Stimulated activated CD4-positive, alpha-beta T cell treated with anti-CD3 and anti-CD28 coated beads, TNF-alpha, amount 100 ng/mL, for 4 hours (primary cell): Measurements from ENCODE around the gene ADAM8.

Source experiments
- DNase-seq, 3 experiments: peaks; one replicate each; pipeline ENCODE4 v3.0.0-alpha.2; 2020; ENCODE audit warnings: low read depth in 3 of 3

ADAM8 gene

DNA sequence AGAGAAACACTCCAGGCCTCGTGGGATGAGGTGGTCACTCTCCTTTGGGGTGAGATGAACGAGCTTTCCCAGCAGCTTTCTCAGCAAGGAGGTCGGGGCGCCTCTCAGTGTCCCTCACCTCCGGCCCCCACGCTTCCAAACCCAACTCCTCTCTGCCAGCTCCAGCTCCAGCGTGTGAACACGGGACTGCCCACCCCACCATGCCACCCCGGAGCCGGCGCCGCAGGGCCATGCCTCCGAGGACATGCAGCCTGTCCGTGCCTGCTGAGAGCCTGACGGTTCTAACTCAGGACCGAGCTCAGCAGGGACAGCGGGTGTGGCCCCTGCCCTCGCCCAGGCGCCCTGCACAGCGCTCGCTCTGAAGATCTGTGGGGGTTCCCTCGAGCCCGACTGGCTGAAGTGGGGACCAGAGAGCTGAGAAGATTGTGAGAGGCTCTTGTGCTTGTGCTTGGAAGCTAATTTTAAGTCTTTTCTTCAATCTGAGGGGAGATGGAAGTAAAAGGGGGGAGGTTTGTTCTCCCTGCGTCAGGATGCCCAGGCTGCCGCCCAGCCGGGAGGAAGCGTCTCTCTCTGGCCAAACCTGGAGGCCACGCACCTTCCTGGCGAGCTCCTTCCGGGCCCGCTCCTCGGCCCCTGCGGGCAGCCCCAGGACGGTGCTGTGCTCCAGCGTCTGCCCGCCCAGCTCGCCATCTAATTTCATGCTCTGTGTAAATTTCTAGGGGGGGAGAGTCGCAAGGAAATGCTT is 5.1 kb upstream of the ADAM8 start:
- no peak for DNase-seq

DNA sequence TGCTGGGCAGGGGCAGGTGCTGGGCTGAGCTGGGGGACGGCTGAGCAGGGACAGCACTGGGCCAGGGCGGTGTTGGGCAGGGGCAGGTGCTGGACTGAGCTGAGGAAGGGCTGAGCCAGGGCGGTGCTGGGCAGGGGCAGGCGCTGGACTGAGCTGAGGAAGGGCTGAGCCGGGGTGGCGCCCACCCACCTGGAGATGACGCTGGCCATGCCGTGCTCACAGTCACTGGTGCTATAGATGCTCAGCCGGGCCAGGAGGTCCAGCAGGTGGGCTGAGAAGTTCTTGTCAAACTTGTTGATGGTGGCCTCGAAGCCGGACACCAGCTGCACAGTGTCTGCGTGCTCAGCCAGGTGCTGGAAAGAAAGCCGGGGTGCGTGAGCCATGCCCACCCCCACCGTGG is 4.4 kb upstream of the ADAM8 start:
- no peak for DNase-seq

DNA sequence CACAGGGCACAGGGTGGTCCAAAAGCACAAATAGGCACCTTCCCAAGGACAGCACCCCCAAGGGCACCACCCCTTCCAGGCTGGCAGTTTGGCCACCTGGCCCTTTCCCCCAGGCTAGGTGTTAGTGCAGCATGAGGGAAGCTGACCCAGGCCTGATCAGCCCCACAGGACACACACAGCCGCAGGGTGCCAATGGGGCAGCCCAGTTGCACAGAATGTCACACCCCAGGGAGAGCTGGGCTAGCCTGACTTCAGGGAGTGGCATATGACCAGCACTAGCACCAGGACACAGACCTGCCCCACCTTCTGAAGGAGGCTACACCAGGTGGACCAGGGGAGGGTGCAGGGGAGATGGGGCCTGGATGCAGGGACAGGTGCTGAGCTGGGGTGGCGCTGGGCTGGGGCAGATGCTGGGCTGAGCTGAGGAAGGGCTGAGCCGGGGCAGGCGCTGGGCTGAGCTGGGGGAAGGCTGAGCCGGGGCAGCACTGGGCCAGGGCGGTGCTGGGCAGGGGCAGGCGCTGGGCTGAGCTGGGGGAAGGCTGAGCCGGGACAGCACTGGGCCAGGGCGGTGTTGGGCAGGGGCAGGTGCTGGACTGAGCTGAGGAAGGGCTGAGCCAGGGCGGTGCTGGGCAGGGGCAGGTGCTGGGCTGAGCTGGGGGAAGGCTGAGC is 3.9 kb upstream of the ADAM8 start:
- DNase-seq: no peak

DNA sequence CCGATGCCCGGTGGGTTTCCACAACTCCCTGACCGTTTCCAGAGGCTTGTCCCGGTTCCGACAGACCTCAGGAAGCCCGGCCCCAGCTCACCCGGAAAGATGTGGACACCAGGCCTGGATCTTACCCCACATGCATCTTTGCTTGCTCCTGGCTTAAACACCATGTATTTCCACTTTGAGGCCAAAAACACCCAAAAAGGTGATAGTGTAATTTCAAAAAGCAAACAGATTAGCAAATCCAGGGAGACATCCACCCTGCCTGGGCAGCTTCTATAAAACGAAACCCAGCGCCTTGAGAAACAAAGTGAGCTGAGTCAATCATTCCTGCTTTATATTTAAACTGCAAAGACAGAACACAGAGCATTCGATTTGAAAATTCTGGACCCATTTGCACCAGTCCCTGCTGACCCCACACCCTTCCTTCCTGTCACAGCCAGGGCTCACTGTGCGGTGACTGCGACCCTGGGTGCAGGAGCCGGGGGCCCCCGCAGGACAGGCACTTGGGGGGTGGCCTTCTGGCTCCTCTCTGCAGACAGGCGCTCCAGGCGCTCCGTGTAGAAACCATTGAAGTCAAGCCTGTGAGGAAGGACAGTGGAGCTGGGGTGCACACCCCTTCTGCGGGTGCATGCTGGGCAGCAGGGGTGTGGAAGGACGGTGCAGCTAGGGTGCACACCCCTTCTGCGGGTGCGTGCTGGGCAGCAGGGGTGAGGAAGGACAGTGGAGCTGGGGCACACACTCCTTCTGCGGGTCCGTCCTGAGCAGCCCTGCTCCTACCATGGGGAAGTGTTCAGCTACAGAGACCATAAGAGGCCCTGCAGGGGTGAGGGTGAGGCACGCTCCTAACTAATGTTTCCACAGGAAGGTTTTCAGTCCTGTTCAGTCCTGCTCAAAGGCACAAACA is 2.9 kb upstream of the ADAM8 start:
- no peak for DNase-seq

DNA sequence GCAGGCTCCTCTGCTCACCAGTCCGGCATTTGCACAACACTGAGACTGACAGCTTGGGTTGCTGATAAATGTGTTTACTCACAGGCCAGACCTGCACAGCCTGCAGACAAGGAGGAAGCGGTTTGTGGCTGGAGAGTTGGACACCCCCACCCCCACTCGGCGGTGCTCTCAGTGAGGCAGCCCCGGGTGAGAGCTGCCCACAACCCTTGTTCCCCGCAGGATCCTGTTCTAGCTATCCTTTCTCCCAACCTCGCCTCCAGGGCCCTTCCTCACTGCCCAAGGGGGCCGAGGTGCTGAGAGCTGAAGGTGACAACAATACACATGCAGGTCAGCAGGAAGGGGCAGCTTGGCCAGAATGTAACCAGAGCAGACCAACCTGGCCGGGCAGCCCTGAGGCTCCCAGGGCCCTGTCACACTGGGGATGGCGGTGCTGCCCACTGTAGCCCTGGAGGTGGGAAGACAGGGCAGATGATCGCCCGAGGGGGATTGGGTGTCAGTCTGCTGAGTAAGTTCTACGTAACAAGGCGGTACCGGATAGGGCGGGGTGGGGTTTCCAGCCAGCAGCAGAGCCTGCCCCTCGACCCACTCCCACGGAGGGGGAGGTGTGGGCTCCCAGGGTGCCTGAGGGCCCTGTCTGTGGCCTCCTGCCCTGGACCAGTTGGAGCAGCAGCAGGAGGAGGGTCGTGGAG is 2.1 kb upstream of the ADAM8 start:
- DNase-seq: peak in 1 of 3 experiments; percentile 36

DNA sequence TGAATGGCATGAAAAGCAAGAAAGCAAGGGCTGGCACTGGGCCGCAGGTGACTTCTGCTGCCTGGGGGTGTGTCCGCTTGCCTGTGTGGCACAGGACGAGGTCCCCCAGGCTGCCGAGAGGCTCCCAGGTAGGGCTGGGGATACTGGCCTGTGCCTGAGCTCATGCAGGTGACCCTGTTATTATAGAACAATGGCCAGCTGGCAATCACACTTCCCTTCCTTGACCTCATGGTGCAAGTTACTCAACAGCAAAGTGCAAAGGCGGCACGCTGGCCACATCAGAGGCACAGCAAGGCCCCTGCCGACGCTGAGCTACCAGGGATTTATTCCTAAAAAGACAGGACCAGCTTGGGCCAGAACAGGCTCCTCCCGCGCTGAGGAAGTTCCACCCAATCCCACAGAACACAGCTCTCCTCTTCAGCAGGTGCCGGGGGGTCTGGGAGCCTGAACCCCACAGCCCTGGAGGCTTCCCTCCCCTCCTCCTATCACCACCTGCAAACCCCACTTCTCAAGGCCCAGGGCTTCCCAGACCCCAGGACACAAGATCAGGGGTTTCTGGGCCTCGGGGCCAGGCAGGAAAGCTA is 1.4 kb upstream of the ADAM8 start:
- no peak for DNase-seq

DNA sequence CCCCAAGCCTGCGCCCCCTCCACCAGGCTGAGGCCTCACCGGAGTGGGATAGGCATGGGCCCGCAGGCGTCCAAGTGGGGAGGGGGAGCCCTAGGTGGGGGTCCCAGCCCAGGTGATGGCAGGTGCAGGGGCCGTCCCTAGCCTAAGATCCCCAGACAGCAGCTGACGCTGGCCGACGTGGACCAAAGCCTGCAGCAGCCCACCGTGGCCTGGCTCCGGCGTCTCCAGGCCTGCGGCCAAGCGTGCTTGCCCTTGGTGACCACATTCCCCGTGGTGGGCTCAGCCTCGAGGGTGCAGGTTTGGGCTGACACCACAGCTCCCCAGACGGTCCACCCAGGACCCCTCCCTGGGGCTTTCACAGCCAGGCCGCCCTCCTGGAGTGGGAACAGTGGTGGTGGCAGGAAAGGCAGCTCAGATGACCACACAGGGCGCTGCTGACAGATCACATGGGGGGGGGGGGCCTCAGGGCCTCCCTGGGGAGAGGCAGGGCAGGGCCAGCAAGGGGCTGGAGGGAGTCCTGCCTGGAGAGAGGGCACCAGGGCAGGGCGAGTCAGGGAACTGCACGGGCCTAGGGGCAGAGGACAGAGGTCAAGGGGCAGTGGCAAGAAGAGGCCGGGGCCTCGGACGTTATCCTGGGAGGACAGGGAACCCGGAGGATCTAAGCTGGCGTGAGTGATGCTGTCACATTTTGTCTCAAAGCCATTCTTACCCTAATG is 767 bp upstream of the ADAM8 start:
- DNase-seq: no peak

DNA sequence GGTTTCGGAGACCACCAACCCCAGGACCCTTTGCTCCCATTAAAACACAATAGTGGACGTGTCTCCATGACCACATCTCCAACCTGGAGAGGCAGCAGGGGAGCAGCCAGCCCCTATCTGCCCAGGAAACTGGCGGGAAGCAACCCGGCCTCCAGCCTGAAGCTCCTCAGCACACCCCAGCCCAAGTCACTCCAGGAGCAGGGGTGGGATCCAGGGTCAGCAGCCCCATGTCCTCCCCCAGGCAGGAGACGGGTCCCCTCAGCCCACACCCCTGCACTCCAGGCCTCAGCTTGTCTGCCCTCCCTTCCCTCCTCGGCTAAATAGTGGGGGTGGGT is 601 bp downstream of the ADAM8 start:
- DNase-seq: no peak

DNA sequence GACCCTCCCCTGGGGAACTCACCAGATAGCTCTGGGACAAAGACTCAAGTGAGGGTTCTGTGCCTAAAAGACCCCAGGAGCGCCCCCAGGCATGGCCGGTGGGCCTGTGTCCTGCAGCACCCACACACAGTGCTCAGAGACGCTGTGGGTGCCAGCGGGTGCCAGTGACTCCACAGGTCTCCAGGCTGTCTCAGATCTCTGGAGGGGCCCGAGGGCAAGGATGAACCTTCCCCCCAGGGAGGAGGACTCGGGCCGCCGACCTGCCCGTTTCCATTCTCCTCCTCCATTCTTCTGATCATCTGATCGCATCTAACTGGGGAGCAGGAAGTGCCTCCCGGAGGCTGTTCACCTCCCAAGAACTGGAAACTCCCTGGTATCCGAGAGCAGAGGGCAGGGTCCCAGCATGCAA is 980 bp downstream of the ADAM8 start:
- no peak for DNase-seq

DNA sequence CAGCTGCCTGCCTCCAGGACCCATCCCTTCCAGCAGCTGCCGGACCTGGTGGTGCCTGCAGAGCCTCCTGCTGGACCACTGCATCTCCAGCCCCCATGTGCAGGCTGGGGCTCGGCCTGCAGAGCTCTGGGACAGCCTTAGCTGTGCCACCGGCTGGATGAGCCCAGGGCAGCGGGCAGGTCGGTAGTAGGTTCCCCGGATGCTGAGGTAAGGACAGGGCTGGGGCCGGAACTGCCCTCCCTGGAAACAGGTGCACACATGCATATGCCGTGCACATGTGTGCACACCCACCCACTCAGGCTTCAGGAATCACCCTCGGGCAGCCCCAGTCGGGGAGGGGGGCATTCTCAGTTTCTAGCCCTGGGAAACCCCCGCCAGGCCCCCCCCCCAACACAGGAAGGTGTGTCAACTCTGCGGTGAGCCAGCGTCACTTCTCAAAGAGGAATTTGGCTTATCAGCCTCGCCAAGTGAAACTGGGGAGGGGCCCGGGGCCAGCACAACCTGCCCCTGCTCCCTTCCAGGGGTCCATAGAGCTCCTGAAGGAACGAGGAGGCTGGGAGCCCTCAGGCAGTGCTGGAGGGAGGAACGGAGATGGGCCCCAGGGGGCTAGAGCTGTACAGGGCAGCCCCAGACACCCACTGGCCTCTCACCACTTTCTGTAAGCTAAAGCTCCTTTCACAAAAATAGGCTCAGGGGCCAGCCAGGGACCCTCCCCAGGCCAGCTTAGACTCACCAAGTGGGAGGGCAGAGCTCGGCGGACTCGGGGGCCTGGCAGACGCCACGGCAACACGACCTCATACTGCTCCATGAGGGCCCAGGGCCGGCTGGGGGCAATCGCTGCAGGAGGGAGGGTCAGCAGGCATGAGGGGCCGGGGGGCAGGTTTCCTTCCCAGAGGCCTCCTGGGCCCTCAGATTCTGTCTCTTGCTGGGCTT is 1.7 kb downstream of the ADAM8 start:
- DNase-seq: peak; percentile 69 to 80 (median 71)

DNA sequence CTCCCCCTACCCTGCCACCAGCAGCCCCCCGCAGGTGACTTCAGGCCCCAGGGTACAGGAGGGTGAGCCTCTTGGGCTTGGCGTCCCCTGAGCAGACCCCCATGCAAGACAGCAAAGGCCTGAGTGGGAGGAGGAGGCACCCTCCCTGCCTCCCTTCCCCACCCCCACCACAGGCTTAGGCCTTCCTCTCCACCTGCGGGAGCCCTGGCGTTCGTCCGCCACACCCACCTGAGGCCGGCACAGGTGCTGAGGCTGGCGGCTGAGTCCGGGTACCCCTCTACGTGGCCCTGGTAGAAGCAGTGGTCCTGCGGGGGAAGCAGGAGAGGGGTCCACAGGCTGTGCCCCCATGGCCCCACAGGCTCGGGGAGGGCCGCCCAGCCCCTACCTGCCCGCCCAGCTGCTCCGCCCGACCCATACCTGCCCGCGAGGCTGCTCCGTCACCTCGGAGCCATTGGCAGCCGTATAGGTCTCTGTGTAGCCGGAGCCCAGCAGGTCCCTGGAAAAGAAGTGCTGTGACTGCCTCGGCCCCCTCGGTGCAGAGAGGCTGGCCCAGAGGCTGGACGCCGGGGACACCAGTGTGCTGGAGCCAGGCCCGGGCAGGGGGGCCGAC is 3.0 kb downstream of the ADAM8 start:
- no peak for DNase-seq

DNA sequence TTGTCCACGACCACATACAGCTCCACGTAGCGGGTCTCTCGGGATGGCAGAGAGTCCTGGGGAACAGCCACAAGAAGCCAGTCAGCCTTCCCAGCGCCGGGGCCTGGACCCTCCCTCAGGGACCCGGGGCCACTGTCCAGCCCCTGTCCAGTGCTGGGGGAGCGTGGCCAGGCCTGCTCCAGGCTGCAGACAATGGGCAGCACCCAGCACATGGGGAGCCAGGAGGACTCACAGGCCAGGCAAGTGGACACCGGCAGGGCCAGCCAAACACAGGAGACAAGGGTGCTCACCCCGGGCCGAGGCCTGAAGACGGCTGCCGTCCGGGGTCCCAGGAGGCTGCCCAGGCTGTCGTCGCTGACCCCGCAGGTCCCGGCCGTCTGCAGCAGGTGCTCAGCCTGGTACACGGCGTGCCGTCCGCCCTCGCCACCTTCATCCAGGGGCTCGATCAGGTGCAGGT is 3.7 kb downstream of the ADAM8 start:
- no peak for DNase-seq

DNA sequence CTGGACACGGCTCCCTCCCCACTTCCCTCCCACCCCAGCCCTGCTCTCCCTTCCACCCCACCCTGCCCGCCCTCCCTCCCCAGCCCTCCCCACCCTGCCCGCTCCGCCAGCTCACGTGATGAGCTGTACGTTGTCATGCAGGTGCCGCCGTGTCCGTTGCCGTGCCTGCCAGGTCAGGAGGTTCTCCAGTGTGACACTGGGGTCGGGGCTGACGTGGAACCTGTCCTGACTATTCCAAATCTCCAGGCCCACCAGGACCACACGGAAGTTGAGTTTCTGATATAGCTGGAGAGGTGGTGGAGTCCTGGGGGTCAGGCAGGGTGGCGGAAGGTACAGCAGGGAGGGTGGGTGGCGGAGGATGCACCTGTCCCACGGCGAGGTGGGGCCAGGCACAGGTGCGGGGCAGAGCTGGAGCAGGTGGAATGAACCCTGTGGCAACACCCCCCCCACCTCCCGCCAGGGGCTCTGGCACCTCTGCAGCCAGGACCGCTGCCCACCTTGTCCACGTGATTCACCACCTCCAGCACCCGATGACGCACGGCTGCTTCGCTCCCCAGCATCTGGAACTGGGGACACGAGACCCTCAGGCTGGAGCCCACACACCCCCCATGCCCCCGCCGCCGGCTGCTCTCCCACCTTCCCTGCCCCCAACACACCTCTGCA is 4.2 kb downstream of the ADAM8 start:
- DNase-seq: no peak

DNA sequence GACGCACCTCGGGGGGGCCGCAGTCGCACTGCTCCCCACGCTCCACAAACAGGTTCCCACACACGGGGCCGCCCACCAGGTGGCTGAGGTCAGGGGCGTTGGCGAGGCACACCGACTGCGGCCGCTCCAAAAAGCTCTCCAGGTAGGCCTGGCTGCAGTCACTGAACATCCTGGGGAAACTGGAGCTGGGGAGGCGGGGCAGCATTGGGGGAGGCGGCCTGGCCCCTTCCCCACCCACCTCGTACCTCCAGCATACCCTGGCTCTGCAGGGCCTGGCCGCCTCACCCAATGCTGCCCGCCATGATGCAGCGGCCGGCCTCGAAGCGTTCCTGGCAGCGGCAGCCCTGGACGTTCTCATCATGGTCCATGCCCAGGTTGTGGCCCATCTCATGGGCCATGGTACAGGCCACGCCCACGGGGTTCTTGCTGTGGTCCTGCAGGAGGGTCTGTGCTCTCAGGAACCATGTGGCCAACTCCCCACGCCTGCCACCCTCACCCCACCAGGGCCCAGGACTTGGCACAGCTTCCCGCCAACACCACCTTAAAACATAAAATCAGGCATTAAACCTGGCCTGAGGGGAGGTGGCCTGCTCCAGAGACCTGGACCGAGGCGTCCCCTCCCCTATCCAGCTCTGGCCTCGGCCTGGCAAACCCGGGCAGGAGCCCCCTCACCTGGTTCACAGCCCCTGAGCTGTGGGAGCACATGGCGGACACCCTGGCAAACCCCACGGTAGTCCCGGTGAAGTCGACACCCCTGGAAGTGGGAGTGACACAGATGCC is 5.0 kb downstream of the ADAM8 start:
- no peak for DNase-seq

DNA sequence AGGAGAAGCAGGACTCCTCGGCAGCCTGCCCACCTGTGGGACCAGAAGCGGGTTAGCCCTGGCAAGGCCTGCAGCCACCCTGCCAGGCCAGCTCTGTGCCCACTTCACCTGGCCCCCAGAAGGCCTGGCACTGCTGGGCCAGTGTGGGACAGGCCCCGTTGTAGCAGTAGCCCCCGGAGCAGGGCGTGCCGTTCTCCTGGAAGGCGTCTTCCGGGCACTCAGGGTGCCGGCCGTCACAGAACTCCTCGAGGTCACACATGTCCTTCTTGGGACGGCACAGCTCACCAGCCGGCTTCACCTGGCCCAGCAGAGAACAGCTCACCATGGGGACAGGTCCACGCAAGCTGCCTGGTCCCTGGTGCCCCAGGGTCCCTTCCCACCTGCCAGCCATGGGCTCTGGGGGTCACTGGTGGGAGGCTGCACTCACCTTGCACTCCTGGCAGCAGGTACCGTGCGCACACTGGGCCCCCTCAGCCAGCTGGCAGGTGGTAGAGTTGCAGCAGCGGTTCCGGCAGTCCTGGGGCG is 5.8 kb downstream of the ADAM8 start:
- DNase-seq: no peak

DNA sequence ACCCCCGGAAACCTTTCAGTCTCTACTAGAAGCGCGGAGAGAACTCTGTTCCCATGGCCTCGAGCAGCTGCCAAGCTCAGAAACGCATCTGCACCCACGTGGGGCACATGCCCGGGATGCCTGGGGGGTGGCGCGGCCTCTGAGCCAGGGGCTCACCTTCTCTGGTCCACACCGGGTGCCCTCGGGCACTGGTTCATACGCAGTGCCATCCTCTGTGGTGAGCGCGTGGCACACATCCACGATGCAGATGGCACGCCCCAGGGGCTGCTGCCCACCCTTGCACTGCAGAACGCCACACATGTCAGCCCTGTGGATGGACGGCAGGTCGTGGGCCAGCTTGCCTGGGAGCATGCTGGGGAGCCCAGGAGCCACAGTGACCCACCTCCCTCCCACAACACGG is 6.5 kb downstream of the ADAM8 start:
- DNase-seq: no peak

DNA sequence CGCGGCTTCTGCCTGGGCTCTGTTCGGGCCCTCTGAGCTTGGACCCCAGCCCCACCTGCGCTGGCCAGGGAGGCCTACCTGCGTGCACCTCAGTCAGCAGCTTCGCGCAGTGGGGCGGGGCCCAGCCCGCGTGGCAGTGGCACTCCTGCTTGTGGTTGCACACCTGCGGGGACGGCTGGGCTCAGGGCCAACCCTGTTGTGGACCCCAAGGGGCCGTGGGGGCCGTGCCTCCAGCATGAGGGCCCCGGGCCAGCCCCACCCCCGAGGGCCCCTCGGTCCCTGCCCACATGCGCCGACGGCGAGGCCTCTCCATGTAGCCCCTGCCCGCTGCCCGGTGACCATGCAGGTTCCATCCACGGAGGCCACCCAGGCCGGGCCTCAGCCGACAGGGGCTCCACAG is 7.3 kb downstream of the ADAM8 start:
- no peak for DNase-seq

DNA sequence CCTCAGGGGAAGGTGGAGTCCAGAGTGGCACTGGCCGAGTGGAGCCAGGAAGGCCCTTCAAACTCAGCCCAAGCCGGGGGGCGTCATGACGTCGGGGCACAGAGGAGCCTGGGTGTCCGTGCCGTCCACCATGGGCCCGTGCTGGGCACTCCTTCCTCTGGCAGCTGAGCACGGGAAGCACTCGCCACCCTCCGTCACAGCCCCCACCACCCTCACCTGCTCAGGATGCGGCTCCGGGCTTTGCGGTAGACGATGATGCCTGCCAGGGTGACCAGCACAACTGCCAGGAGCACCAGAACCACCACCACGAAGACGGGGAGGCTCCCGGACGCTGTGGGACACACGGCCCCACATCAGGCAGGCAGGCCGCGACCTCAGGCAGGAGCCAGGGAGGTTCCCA is 8.1 kb downstream of the ADAM8 start:
- no peak for DNase-seq
